Measurements from ENCODE around the gene IPO11.

The IPO11 gene

GRCh38 chr5:62575066-62575465, 162.5 kb downstream of the IPO11 start:
- DNase-seq = no peak

- DNase-seq = no peak
Measured at GRCh38 chr5:62575489-62575888, 162.9 kb downstream of the IPO11 start.

GRCh38 chr5:62576570-62577170, 164.1 kb downstream of the IPO11 start:
- no peak for DNase-seq

GRCh38 chr5:62577488-62577887, 164.9 kb downstream of the IPO11 start:
- DNase-seq = no peak

GRCh38 chr5:62578540-62578939, 166.0 kb downstream of the IPO11 start, which contains the start of gene LRRC70:
Gene LRRC70 (plus strand): TSS chr5:62578819. CDS start chr5:62579439, 620 bp downstream.
- peak; percentile 65 for DNase-seq

GRCh38 chr5:62579761-62580160, 167.2 kb downstream of the IPO11 start:
- no peak for DNase-seq

GRCh38 chr5:62581836-62582597, 169.5 kb downstream of the IPO11 start:
- DNase-seq = no peak

GRCh38 chr5:62584391-62584790, 171.8 kb downstream of the IPO11 start:
- DNase-seq = no peak

- DNase-seq = no peak
Measured at GRCh38 chr5:62585306-62585705, 172.7 kb downstream of the IPO11 start.

GRCh38 chr5:62585751-62586150, 173.2 kb downstream of the IPO11 start:
- no peak for DNase-seq

GRCh38 chr5:62587737-62588136, 175.2 kb downstream of the IPO11 start:
- DNase-seq = no peak

- DNase-seq = no peak
Measured at GRCh38 chr5:62588668-62589067, 176.1 kb downstream of the IPO11 start.

GRCh38 chr5:62589504-62589903, 176.9 kb downstream of the IPO11 start:
- no peak for DNase-seq

- no peak for DNase-seq
Measured at GRCh38 chr5:62590387-62590786, 177.8 kb downstream of the IPO11 start.

GRCh38 chr5:62592558-62592957, 180.0 kb downstream of the IPO11 start:
- peak; percentile 11 for DNase-seq

GRCh38 chr5:62593331-62593730, 180.8 kb downstream of the IPO11 start:
- DNase-seq = no peak

GRCh38 chr5:62594364-62594984, 181.9 kb downstream of the IPO11 start:
- no peak for DNase-seq

- DNase-seq = no peak
Measured at GRCh38 chr5:62596096-62596495, 183.5 kb downstream of the IPO11 start.

- no peak for DNase-seq
Measured at GRCh38 chr5:62596691-62597090, 184.1 kb downstream of the IPO11 start.

GRCh38 chr5:62597314-62597713, 184.8 kb downstream of the IPO11 start:
- no peak for DNase-seq

- no peak for DNase-seq
Measured at GRCh38 chr5:62600560-62601252, 188.1 kb downstream of the IPO11 start.

GRCh38 chr5:62603934-62604333, 191.4 kb downstream of the IPO11 start:
- no peak for DNase-seq

GRCh38 chr5:62605638-62606037, 193.1 kb downstream of the IPO11 start:
- no peak for DNase-seq

- no peak for DNase-seq
Measured at GRCh38 chr5:62606878-62607277, 194.3 kb downstream of the IPO11 start.
